T-helper 1 cell (primary cell): ENCODE results near the gene CSHL1.
A peak's percentile ranks its signal among the peaks of the same experiment; 100 is the strongest.
"Not testable (repeated sequence)": the region's sequence is repeated elsewhere in the genome, so short reads cannot be mapped to it uniquely, and the experiment has no call there.

Source experiments
- DNase-seq, 5 donors: peaks; one replicate each; pipeline ENCODE4 v3.0.0-alpha.2; 2012 to 2020

Gene CSHL1

DNA sequence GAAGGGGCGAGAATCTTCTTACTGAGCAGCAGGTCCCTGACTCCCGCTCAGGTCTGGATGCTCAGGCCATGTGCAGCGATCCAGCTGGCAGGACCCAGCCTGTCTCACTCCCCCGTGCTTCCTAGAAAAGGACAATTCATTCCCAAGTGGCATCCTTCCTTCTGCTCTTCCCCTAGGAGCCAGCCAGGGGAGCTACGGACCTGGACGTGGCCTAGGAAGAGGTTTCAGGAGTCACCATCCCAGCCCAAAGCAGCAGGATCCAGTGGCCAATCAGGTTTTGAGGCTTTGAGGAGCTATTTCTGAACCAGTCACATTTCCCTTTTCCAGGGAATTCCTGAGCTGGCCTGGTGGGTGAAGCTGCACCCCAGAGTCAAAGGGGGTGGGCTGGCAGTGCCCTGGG is 28.8 kb upstream of the CSHL1 start:
- DNase-seq: no peak

DNA sequence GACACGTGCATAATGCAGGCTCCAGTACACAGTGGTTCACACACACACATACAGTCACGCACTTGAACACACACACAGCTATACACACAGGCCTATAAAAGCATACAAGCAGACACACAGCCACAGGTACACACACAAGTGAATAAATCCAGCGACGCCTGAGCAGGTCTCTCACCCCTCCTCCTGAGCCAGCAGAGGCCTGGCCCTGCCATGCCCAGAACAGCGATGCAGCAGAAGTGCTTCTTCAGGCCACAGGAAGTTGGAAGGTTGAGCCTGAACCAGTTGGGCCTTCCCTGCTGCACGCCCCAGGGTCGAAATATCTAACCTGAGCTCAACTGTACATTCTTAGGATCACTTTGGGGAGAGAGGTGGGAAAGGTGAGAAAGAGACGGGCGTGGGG is 28.3 kb upstream of the CSHL1 start:
- DNase-seq: no peak

DNA sequence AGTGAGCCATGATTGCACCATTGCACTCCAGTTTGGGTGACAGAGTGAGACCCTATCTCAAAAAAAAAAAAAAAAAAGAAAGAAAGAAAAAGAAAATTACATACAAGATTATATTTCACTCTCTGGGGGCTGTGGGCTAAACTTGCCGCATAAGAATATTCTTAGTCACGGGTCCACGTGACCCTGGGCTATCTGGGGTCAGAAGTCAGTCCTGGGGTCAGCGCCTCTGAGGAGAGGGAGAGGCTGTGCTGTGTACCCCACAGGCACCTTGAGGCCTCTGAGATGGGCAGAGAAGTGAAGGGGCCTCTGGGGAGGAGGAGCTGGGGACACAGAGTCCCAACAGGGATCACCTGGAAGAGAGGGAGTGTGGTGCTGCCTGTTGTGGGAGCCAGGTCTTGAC is 26.9 kb upstream of the CSHL1 start:
- no peak for DNase-seq

DNA sequence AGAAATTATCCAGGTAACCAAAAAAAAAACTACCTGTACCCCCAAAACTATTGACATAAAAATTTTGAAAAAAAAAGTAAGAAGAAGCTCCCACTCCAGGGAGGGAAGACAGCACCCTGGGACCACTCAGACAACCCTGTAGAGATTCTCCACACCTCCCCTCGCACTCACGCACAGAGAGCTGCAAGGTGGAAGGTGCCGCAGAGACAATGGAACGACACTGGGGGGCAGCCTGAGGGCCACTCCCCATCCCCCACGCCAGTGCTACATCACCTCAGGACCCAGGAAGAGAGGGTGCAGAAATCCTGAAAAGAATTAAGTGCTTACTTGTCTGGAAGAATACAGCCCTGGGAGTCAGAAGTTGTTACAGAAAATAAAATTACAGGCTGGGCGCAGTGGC is 26.3 kb upstream of the CSHL1 start:
- no peak for DNase-seq

DNA sequence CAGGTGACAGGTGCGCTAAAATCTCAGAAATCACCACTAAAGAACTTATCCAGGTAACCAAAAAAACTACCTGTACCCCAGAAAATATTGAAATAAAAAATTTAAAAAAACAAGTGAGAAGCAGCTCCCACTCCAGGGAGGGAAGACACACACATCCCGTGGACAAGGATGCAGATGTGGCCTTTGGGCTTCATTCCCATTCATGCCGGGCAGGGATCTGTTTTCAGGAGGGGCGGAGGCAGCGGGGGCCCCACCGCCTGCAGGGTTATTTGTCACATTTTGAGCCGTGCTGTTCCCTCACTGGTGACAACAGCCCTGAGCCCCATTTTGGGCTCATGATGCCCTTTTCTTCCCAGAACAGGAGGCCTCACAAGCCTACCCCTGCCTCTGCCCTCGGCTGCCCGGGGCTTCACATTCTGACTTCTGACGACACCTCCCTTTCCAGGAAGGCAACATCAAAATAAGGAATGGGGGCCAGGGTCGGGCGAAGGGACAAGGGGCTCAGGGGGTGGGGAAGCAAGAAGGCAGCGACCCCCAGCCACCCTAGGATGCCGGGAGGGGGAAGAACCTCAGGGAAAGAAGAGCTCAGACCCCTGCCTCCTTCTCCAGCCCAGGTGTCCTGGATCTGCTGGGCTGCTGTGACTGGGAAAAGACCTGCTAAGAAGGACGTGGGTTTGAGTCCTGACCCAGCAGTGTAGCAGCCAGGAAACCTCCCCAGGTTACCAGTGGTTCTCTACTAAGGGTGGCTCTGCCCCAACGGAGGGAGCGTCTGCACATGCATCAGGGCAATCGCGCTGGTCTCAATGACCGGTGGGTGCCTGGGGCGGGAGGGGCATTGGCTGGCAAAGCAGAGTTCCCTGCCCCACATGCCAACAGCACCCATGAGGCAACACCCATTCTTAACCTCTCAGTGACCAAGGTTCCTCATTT is 23.4 kb upstream of the CSHL1 start:
- no peak for DNase-seq

DNA sequence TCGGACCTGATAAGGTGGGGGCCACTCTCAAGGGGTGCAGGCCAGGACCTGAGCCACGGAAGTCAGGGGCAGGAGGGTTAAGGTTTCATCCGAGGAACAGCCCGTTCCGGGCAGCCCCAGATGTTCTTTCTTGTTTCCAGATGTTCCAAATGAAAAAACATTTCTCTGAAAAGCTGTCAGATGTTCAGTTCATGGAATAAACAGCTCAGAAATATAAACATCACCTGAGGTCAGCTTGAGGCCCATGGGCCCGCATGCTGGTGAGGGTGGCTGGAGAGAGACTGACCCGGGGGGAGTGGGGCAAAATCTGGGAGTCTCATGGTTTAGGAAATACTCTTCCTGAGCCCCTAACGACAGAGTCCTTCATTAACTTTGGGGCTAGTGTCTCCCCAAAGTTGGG is 22.5 kb upstream of the CSHL1 start:
- no peak for DNase-seq

DNA sequence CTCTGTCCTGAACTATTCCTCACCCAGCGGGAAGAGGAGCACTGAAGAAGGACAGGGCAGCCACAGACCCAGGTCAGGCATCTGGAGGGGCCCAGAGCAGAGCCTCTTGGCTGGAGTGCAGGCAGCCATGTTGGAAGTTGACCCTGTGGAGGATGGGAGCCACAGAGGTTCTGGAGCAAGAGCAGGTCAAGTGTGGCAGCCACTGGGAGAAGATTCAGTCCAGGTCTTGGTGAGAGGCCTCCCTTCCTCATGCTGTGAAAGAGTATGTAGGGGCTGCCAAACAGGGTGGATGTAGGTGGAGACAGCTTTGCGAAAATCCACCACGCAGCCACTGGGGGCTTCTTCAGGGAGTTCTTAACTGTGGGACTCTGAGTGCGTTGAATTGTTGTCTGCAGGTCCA is 21.7 kb upstream of the CSHL1 start:
- DNase-seq: no peak

DNA sequence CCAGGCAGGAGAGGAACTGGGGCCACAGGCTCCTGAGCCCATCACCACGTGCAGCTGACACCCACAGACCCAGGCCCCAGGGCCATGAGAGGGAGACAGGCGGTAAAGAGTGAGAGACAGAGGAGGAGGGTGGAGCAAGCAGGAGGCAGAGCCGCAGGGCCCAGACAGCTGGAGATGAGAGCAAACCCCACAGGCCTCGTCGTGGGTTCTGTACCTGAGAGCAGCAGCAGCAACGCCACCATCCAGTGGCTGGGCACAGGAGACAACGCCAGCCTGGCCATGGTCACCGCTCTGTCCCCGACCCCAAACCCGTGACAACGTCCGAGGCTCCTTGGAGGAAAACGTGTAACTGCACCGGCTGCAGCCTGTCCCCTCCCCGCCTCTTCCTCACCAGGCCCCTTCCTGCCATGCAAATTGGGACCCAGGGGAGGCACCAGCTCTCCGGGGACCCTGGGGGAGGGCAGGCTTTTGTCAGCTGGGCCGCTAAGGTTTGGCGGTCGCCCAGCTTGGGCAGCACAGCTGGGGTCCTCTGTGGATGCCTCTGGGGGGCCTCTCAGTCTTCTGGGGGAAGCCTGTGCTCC is 21.0 kb upstream of the CSHL1 start, which contains the start of gene CD79B:
CD79B (minus strand) TSS at position 351 of the 581 bp plus-strand sequence; CDS start at position 281, 70 bp downstream.
- DNase-seq: peak in 1 of 5 donors; percentile 50

DNA sequence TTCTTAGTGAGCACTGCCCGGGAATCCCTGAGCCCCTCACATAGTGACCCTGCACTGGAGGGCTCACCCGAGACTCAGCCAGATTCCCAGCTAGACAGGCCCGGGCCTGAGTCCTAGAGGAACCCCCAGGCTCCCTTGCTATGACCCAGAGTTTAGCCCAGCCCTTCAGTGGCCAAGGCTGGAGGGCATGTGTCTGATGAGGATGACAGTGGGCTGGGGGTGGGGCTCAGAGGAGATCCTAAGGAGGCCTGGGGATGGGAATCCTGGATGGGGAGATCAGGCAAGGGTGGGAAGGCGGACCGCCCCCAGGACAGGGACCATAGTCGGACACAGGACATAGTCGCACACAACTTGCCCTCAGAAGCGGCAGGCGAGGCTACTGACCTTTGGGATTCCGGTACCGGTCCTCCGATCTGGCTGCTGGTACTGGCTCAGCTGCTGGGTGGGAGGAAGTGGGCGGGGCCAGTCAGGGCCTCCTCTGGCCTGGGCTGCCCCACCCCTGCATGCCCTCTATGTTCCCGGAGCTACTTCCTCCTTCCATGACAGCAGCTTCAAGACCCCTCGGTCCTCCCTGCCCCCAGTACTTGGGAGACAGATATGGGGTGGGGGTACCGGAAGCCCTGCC is 20.0 kb upstream of the CSHL1 start:
- peak; percentile 54 to 75 (median 58) for DNase-seq

DNA sequence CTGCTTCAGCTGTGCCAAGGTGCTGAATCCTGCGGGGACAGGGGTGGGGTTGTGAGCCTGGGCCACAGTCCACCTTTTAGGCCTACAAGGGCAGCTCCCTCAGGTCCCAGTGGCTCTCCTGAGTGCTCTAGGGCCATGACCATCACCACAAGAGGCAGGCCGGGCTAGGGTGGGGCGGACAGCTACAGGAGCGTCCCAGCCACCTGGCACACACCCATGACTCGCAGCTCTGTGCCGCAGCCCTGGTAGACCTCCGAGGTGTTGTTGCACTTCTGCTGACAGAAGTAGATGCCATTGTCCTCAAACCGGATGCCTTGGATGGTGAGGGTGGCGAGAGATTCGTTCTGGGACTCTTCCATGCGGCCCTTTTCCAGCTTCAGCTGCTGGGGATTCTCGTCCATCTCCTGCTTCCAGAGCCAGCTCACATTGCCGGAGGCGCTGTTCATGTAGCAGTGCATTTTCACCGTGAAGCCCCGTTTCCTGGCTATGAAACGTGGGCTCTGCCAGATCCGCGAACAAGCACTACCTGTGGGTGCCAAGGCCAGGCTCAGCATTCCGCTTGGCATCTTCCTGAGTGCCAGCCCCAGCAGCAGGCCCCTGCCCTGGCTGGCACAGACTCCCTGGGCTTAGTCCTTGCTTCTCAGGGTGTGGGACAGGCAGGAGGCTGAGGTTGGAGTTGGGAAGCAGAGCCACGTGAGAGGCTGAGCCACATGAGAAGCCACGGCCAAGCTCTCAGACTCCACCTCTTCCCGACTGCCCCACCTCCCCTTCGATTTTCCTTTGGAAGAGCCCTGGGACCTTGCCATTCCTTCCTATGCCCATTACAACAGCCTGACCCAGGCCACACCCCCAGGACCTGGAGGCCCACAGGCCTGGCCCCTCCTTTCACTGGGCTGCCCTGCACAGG is 19.1 kb upstream of the CSHL1 start:
- DNase-seq: no peak

DNA sequence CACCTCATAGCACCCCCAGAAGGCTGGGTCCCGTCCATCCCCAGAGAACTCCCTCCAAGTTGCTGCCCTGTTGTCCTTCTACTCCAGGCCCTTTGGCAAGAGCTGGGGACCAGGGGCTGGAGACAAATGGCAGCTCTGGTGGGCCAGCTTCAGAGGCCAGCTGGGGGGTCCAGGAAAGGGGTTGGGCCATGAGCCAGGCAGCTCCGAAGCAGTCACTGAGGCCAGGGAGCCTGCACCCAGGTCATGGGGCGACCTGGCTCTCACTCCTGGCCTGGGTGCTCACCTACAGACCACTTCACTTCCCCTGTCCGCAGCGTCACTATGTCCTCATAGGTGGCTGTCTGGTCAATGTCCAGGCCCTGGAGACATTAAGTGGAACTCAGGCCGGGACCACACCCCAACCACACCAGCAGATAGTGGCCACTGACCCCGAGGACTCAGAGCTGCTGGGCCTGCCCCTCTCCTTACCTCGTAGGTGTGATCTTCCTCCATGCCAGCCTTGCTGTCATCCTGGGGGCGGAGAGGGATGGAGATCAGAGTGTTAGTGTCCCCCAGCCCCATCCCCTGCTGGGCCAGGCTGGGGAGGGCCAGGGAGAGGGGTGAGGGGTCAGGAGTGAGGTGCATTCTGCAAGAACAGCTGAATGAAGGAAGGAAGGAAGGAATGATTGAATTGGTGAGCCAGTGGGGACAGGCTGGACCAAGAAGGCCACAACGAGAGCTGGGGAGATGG is 18.1 kb upstream of the CSHL1 start:
- DNase-seq: no peak

DNA sequence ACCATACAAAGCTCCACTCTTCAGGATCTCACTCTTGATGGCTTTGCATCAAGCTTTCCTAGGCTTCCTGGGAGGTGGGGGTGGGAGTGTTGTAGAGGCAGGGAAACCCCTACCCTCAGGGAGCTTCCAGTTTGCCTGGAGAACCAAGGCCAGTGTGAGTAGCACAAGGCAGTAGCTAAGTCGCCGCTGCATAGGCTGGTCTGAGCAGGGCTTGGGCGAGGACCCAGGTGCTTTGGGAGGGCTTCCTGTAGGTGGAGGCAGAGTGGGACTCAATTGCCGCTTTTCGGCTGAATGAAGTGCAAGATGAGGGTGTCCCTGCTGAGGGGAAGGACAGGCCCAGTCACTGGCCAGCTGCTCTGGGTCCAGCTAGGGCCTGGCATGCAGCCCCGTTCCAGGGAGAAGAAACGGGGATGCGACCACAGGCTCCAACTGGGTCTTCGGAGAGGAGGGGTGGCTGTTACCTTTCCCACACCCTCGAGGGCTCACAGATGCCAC is 17.2 kb upstream of the CSHL1 start:
- no peak for DNase-seq

DNA sequence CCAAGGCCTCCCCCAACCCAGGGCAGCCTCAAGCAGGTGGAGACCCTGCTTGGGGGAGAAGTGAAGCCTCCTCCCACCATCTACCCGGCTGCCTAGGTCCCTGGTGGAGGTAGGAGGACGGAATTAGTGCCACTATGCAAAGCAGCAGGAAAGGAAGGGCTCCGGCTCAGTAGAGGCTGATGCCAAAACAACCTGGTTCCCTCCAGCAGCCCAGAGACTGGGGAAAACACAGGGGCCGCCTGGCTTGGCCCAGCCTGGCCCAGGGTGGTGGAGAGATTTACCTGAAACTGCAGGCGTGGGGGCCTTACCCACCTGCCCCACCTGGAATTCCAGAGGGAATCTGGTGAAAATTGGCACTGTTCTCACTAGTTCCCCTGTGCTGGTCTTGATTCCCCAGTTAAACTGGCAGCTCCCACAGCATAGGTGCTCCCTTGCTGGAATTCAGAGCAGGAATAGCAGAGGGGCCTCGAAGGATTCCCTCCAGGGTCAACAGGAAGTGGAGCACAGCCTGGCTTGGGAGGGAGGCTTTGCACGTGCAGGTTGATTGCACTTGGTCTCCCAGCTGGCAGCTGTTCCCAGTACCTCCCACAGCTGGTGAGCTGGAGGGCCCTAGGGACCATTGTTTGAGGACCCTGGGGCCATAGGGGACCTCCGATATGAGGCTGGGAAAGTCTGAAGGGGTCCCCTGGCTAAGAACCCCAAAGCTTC is 16.6 kb upstream of the CSHL1 start:
- no peak for DNase-seq

DNA sequence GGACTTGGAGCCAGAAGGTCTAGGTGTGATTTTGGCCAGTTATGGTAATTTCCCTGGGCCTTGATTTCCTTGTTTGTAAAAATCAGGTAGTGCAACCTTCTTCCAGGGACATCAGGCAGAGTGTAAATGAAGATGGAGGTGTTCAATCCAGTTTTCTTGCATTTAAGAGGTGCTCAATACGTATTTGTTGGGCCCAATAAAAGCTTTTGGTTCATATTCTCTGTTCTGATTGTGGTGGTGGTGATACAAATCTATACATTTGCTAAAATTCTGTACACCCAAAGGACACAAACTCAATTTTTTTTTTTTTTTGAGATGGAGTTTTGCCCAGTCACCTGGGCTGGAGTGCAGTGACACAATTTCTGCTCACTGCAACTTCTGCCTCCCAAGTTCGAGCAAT is 15.1 kb upstream of the CSHL1 start:
- no peak for DNase-seq

DNA sequence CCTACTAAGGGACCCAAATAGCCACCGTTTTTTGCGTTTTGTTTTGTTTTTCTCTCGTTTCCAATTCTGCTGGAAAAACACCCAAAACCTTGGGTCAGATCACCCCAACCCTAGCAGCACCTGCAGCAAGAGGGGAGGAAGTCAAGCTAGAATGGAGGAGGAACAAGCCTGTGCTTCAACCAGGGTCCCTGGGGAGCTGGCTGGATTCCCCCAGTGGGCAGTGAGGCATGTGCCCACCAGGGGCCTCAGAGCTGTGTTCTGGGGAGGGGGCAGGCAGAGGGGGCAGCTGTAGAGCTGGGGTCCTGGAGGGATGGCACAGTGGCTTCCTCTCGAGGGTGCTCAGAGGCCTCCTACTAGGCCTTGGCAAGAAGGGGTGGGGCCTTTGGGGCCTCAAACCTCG is 14.6 kb upstream of the CSHL1 start:
- DNase-seq: no peak

DNA sequence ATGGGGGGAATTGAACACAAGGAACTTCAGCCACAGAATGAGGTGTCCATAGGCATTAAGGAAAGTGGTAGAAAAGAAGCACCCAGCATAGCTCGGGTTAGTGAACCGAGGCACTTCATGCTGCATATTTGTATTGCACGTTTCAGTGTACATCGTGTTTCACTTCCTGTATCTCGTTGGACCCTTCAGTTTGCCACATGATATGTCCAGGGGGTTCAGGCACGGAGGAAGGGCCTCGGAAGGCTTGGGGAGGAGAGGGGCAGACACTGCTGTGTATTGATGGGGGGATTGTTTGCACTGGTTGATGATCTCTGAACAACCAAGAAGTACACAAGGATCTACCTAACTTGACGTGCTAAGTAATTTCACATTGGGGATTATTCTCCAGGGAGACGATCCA is 11.3 kb upstream of the CSHL1 start:
- not testable (repeated sequence) for DNase-seq

DNA sequence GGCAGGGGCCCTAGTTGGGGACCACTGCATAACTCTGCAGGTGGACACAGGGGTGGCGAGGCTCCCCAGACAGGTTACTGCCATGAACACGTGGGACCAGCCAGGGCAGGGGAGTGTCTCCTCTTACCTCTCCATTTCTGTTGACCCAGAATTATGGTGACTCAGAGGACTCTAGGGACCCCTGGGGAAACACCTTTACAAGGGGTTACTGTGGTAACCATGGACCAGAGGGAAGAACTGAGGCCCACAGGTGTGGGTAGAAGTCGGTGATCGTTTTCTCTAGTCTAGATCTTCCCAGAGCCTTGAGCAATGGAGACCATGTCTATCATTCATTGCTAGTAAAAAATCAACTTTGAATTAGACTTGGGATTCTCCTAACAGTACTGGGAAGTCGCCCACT is 9.7 kb upstream of the CSHL1 start:
- DNase-seq: not testable (repeated sequence)

DNA sequence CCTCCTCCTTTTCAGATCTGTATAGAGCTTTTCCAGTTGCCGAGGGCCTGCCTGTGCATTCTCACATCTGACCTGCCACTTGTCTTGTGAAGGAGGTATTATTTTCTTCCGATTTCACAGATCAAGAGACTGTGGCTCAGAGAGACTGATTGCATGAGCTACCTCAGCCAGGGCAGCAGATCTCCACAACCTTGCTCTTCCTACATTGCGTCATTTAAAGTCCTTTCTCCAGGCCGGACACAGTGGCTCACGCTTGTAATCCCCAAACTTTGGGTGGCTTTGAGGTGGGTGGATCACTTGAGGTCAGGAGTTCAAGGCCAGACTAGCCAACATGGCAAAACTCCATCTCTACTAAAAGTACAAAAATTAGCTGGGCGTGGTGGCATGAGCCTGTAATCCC is 9.0 kb upstream of the CSHL1 start:
- DNase-seq: not testable (repeated sequence)

DNA sequence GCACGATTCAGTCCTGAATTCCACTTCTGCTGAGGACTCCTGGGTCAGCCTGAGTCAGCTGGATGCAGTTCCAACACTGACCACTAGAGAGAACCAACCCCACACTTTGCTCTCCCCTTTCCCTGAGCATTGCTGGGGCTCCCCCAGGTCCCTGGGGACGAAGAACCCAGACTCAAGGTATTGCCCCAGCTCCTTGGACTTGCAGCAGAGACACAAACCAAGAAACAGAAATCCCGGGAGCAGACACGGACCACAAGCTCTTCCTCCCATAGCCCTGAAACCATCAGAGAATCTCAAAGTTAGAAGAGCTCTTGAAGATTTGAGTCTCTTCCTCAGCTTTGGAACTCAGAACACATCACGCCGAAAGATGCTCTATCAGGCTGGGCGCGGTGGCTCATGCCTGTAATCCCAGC is 8.3 kb upstream of the CSHL1 start:
- DNase-seq: peak; percentile 39 to 76 (median 61)

DNA sequence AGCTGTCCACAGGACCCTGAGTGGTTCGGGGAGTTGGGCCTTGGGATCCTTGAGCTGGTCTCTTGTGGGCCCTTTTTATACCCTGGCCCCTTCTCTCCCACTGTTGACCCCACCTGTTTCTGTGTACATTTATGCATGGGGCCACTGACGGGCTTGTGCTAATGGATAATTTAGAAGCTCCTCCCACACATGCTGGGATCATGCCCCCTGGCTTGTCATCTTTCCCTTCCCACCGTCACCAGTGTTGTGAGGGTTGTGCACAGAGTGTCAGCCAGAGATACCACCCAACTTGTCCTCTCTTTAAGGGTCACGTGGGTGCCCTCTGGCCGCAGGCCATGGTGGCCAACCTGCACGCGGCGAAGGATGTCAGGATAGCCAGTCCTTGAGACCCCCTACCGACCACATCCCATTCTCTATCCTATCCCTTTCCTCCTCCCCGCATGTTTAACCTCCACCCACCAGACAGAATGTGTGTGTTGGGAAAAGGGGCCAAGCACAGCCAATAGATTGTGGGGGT is 7.8 kb upstream of the CSHL1 start, which contains the start of gene GH1:
GH1 (minus strand) TSS at position 51 of the 517 bp plus-strand sequence. CDS start 63 bp downstream, outside the sequence.
- not testable (repeated sequence) for DNase-seq

DNA sequence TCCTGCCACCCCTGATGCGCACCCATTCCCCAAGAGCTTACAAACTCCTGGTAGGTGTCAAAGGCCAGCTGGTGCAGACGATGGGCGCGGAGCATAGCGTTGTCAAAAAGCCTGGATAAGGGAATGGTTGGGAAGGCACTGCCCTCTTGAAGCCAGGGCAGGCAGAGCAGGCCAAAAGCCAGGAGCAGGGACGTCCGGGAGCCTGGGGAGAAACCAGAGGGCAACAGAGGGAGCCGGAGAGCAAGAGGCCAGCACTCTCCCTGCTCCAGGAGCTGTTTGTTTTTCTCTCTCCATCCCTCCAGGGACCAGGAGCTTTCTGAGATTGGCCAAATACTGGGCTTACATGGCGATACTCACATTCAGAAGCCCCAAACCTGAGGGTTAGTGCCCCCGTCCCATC is 7.2 kb upstream of the CSHL1 start:
- no peak for DNase-seq
